ENCODE results near the gene FAM200C. TPM values are rescaled to one million over a fixed set of nuclear protein-coding genes. Genes with fewer than 3 reads are reported as not detected.

FAM200C gene
- total RNA-seq, 1 donor from 2014 or later, result 2.5 TPM

GRCh38 chr5:160363660-160364395 lies 36.0 kb downstream of the FAM200C start:
- Histone ChIP-seq H3K36me3 (no peaks in the 10 kb centered on the region), H3K4me3 (no peak overlapping the region)
- intact Hi-C loops (cut with DNase I), result no loop called here

GRCh38 chr5:160363211-160363610 lies 36.6 kb downstream of the FAM200C start:
- Histone ChIP-seq H3K9me3 (no peaks in the 10 kb centered on the region), H3K27ac (peak overlapping the region; percentile 69), H3K36me3 (no peaks in the 10 kb centered on the region), H3K27me3 (no peaks in the 10 kb centered on the region), H3K4me3 (no peak overlapping the region), H3K4me1 (peaks cover 6% of the 10 kb centered on the region)
- DNase-seq (ENCODE audit: extremely low spot score in 2 of 2), result no peak
- intact Hi-C loops (cut with DNase I), result no loop called here
- TF ChIP-seq POLR2A (IDR thresholded peaks at IDR 0.05), result no peak

More at GRCh38 chr5:160363660-160364395, 36.0 kb downstream of the FAM200C start:
- H3K27ac ChIP-seq, result peak overlapping the region; percentile 69
- H3K4me1 ChIP-seq, result no peaks in the 10 kb centered on the region
- TF ChIP-seq POLR2A (IDR thresholded peaks at IDR 0.05) (no peak), CTCF (IDR thresholded peaks at IDR 0.05) (no peak), POLR2AphosphoS5 (IDR thresholded peaks at IDR 0.05; ENCODE audit: insufficient read depth in 1 of 2, low read depth in 1 of 2) (no peak)
- H3K9me3 ChIP-seq, result no peaks in the 10 kb centered on the region
- no peaks in the 10 kb centered on the region for H3K27me3 ChIP-seq
- no peak for DNase-seq (ENCODE audit: extremely low spot score in 2 of 2)

GRCh38 chr5:160361624-160362228 lies 38.1 kb downstream of the FAM200C start:
- H3K4me3 ChIP-seq, result no peak overlapping the region
- no peaks in the 10 kb centered on the region for H3K9me3 ChIP-seq
- no peaks in the 10 kb centered on the region for H3K27me3 ChIP-seq
- DNase-seq (ENCODE audit: extremely low spot score in 2 of 2), result no peak
- intact Hi-C loops (cut with DNase I), result no loop called here
- H3K4me1 ChIP-seq, result peaks cover 18% of the 10 kb centered on the region
- no peak for TF ChIP-seq POLR2A (IDR thresholded peaks at IDR 0.05)
- TF ChIP-seq CTCF (IDR thresholded peaks at IDR 0.05), result no peak
- no peak for TF ChIP-seq POLR2AphosphoS5 (IDR thresholded peaks at IDR 0.05; ENCODE audit: insufficient read depth in 1 of 2, low read depth in 1 of 2)
- no peaks in the 10 kb centered on the region for H3K36me3 ChIP-seq
- H3K27ac ChIP-seq, result no peak overlapping the region

GRCh38 chr5:160360310-160360709 lies 39.5 kb downstream of the FAM200C start:
- TF ChIP-seq POLR2A (IDR thresholded peaks at IDR 0.05), result no peak
- no peak for TF ChIP-seq POLR2AphosphoS5 (IDR thresholded peaks at IDR 0.05; ENCODE audit: insufficient read depth in 1 of 2, low read depth in 1 of 2)

GRCh38 chr5:160359816-160360215 lies 40.0 kb downstream of the FAM200C start:
- DNase-seq (ENCODE audit: extremely low spot score in 2 of 2), result no peak
- Histone ChIP-seq H3K36me3 (no peaks in the 10 kb centered on the region), H3K9me3 (no peaks in the 10 kb centered on the region), H3K4me1 (peaks cover 25% of the 10 kb centered on the region), H3K27me3 (no peaks in the 10 kb centered on the region), H3K27ac (no peak overlapping the region), H3K4me3 (no peak overlapping the region)
- intact Hi-C loops (cut with DNase I), result no loop called here
- TF ChIP-seq POLR2A (IDR thresholded peaks at IDR 0.05) (no peak), CTCF (IDR thresholded peaks at IDR 0.05) (no peak), POLR2AphosphoS5 (IDR thresholded peaks at IDR 0.05; ENCODE audit: insufficient read depth in 1 of 2, low read depth in 1 of 2) (no peak)

More at GRCh38 chr5:160360310-160360709, 39.5 kb downstream of the FAM200C start:
- no peak overlapping the region for H3K4me3 ChIP-seq
- H3K27ac ChIP-seq, result no peak overlapping the region
- no peak for DNase-seq (ENCODE audit: extremely low spot score in 2 of 2)
- no peaks in the 10 kb centered on the region for H3K36me3 ChIP-seq
- H3K4me1 ChIP-seq, result peaks cover 25% of the 10 kb centered on the region
- no peaks in the 10 kb centered on the region for H3K9me3 ChIP-seq
- intact Hi-C loops (cut with DNase I), result no loop called here
- no peaks in the 10 kb centered on the region for H3K27me3 ChIP-seq

GRCh38 chr5:160359242-160359641 lies 40.6 kb downstream of the FAM200C start:
- no peak for DNase-seq (ENCODE audit: extremely low spot score in 2 of 2)
- Histone ChIP-seq H3K27me3 (no peaks in the 10 kb centered on the region), H3K9me3 (no peaks in the 10 kb centered on the region), H3K27ac (no peak overlapping the region), H3K4me1 (peaks cover 25% of the 10 kb centered on the region), H3K4me3 (no peak overlapping the region), H3K36me3 (no peaks in the 10 kb centered on the region)
- intact Hi-C loops (cut with DNase I), result no loop called here
- TF ChIP-seq POLR2AphosphoS5 (IDR thresholded peaks at IDR 0.05; ENCODE audit: insufficient read depth in 1 of 2, low read depth in 1 of 2) (no peak), POLR2A (IDR thresholded peaks at IDR 0.05) (no peak), CTCF (IDR thresholded peaks at IDR 0.05) (no peak)

All from vagina (tissue), 2 donors.